Mucosa of descending colon (tissue), 3 donors: Measurements from ENCODE around the gene ZNF391. TPM values are rescaled to one million over a fixed set of nuclear protein-coding genes. Genes with fewer than 3 reads are reported as not detected.

Experiments used
- ATAC-seq: fragments of 200-7000 bp; cut with Tn5 transposase; one replicate; pipeline ENCODE4 v1.9.1; 2020; ENCODE audit warnings: mild to moderate bottlenecking, moderate library complexity
- DNase-seq, 3 donors: peaks; one replicate each; pipeline ENCODE4 v3.0.0-alpha.2; 2020
- H3K36me3 ChIP-seq: fragments of 200-600 bp; one replicate; pipeline ENCODE4 v1.8.0; 2021; ENCODE audit warnings: low read depth, mild to moderate bottlenecking
- H3K4me1 ChIP-seq: fragments of 200-600 bp; one replicate; pipeline ENCODE4 v1.8.0; 2021; ENCODE audit warnings: low read depth, mild to moderate bottlenecking
- H3K4me3 ChIP-seq: fragments of 200-600 bp; one replicate; pipeline ENCODE4 v1.8.0; 2021; ENCODE audit warnings: mild to moderate bottlenecking
- H3K9me3 ChIP-seq: fragments of 200-600 bp; one replicate; pipeline ENCODE4 v1.8.0; 2021; ENCODE audit warnings: mild to moderate bottlenecking
- intact Hi-C, 2 donors: fragments of 100-400 bp; cut with DNase I in 1 of 2; cut with micrococcal nuclease in 1 of 2; formaldehyde crosslinking; loops; one replicate each; pipeline versions ENCODE4 v1.11.0 to v1.11.1; 2022; cut with DNase I, micrococcal nuclease
- total RNA-seq, 3 donors: library from RNA; stranded (reverse); fragmentation: NEBNext Ultra II Directional in 2 of 3; extraction: Animal tissue kit (Norgen Biotek cat#: 25700) in 2 of 3; gene quantifications; one replicate each; pipeline versions ENCODE4 v1.2.1 to v1.2.4, GENCODE V29; 2021 to 2023
- TF ChIP-seq, protein P1 (sequence below): fragments of 200-600 bp; IDR thresholded peaks from one replicate; pipeline ENCODE4 v1.8.0; 2022; ENCODE audit warnings: antibody characterized with exemption, mild to moderate bottlenecking
- donor health status: DM: no; HTN: no; CAD: no; lungs with moderate emphysema.
- donor health status: DM: no; HTN: no; CAD: no.
- donor health status: DM: no; HTN: yes; CAD: no.

The ZNF391 gene
- total RNA-seq, 3 donors from 2014 or later: 1.3 to 2.2 (median 1.6) TPM

DNA sequence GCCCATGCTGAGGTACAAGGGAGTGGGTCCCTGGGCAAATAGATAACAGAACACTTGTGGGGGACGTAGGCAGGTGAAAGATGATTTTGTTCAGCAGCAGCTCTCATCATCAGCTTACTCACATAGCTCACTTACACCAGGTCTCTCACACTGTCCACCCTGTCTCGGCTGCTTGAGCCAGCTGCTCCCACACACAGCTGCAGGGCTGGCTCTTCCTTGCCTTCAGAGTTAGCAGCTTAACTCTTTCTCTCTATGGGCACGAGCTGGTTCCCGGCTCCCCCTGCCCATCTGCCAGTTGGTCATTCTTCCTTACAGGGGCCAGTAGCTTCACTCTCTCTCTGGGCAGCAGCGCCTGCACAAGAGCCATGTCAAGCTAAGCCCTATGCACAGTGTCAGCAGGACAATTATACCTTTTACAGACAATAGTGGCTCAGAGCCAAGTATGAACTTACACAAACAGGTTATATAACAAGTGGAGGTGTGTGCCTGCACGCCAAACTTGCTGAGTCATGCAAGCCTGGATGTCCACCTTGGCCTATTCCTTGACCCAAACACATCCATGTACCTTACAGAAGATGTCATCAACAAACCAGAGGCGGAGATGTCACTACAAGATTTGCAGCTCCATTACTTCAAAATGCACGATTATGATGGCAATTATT lies 18.7 kb downstream of the ZNF391 start:
- DNase-seq (no peak), ATAC-seq (no peak)
- Histone ChIP-seq H3K4me1 (no peaks in the 10 kb centered on the region), H3K36me3 (no peaks in the 10 kb centered on the region), H3K4me3 (no peak overlapping the region), H3K9me3 (no peaks in the 10 kb centered on the region)
- TF ChIP-seq, protein P1, sequence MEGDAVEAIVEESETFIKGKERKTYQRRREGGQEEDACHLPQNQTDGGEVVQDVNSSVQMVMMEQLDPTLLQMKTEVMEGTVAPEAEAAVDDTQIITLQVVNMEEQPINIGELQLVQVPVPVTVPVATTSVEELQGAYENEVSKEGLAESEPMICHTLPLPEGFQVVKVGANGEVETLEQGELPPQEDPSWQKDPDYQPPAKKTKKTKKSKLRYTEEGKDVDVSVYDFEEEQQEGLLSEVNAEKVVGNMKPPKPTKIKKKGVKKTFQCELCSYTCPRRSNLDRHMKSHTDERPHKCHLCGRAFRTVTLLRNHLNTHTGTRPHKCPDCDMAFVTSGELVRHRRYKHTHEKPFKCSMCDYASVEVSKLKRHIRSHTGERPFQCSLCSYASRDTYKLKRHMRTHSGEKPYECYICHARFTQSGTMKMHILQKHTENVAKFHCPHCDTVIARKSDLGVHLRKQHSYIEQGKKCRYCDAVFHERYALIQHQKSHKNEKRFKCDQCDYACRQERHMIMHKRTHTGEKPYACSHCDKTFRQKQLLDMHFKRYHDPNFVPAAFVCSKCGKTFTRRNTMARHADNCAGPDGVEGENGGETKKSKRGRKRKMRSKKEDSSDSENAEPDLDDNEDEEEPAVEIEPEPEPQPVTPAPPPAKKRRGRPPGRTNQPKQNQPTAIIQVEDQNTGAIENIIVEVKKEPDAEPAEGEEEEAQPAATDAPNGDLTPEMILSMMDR: no peak
- intact Hi-C loops: no loop called here

DNA sequence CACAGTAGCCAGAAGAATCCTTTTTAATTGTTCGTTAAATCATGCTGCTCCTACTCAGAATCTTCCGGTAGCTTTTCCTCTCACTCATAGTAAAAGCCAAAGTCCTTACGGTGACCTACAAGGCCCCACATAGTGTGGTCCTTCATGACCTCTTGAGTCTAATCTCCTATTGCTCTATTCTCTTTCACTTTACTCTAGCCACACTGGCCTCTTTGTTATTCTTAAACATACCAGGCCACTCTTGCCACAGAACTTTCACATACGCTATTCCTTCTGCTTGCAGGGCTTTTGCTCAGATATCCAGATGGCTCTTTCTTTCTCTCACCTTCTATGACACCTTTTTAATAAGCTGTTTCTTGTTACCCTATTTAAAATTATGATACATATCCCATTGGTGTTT lies 25.7 kb downstream of the ZNF391 start:
- H3K4me3 ChIP-seq: no peak overlapping the region
- H3K4me1 ChIP-seq: no peaks in the 10 kb centered on the region
- TF ChIP-seq, protein P1: no peak
- intact Hi-C loops: no loop called here
- H3K36me3 ChIP-seq: no peaks in the 10 kb centered on the region
- H3K9me3 ChIP-seq: no peaks in the 10 kb centered on the region
- DNase-seq (no peak), ATAC-seq (no peak)

DNA sequence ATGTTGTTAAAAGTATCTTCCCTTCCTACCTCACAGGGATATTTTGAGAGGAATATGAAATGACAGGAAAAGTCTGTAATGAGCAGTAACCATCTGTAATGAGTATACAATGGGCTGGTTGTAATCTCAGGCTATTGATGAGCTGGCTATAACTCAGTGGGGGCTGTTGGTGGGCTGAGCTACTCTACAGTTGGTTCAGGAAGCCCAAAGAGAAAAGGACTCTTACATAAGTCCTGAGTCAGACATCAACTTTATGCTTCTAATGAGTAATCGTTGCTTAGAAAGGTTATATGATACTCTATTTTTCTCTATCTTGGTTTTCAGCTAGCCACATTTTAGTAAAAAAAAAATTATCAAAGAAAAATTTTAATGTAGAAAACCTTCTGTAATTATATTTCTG lies 26.4 kb downstream of the ZNF391 start:
- H3K36me3 ChIP-seq: no peaks in the 10 kb centered on the region
- H3K4me3 ChIP-seq: no peak overlapping the region
- ATAC-seq (no peak), DNase-seq (no peak)
- intact Hi-C loops: no loop called here
- H3K9me3 ChIP-seq: no peaks in the 10 kb centered on the region
- TF ChIP-seq, protein P1: no peak
- no peaks in the 10 kb centered on the region for H3K4me1 ChIP-seq

DNA sequence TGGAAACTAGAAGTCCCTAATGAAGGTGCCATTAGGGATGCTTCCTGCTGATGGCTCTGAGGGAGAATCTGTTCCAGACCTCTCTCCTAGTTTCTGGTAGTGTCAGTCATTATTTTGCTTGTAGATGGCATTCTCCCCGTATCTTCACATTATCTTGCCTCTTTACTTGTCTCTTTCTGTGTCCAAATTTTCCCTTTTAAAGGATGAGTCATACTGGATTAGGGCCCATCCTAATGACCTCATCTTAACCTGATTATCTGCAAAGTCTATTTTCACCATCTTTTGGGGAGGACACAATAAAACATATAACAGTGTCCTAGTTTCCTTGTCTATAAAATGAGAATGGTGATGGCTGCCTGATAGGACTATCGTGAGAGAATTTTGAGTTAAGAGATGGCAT lies 27.3 kb downstream of the ZNF391 start:
- intact Hi-C loops: no loop called here
- TF ChIP-seq, protein P1: no peak
- Histone ChIP-seq H3K4me1 (no peaks in the 10 kb centered on the region), H3K9me3 (no peaks in the 10 kb centered on the region), H3K4me3 (no peak overlapping the region), H3K36me3 (no peaks in the 10 kb centered on the region)
- DNase-seq (no peak), ATAC-seq (no peak)

DNA sequence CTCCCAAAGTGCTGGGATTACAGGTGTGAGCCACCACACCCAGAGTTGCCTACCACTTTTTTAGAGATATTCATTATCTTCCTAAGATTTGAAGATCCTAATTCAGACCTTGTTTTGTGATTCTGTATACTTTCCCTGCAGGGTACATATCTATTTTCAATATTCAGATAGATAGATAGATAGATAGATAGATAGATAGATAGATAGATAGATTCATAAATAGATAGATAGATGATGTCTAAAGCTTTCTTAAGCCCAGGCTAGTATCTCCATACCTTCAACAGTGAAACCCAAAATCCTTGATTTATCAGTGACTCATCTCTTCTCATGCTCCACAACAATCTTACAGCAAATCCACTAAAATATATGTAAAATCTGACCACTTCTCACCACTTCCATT lies 30.8 kb downstream of the ZNF391 start:
- intact Hi-C loops: no loop called here
- no peak overlapping the region for H3K4me3 ChIP-seq
- no peaks in the 10 kb centered on the region for H3K9me3 ChIP-seq
- ATAC-seq (no peak), DNase-seq (no peak)
- TF ChIP-seq, protein P1: no peak
- H3K4me1 ChIP-seq: no peaks in the 10 kb centered on the region
- no peaks in the 10 kb centered on the region for H3K36me3 ChIP-seq
